Activated naive CD4-positive, alpha-beta T cell treated with anti-CD3 and anti-CD28 coated beads, Interleukin-2, amount 50 U/mL, for 16 hours (primary cell): ENCODE results near the gene NHSL2.
"Not testable (repeated sequence)": the region's sequence is repeated elsewhere in the genome, so short reads cannot be mapped to it uniquely, and the experiment has no call there.

ENCODE experiments used
- DNase-seq: peaks from one replicate; pipeline ENCODE4 v3.0.0-alpha.2; 2020

NHSL2 gene

GRCh38 chrX:72137846-72138495 lies 227.3 kb downstream of the NHSL2 start:
- no peak for DNase-seq

GRCh38 chrX:72139538-72139937 lies 228.9 kb downstream of the NHSL2 start:
- no peak for DNase-seq

- DNase-seq, result no peak
These were observed 230.8 kb downstream of the NHSL2 start for GRCh38 chrX:72141372-72142004.

- no peak for DNase-seq
These were observed 231.6 kb downstream of the NHSL2 start for GRCh38 chrX:72142094-72142793.

GRCh38 chrX:72142794-72143608 lies 232.4 kb downstream of the NHSL2 start:
- DNase-seq, result no peak

GRCh38 chrX:72143609-72143907 lies 232.9 kb downstream of the NHSL2 start:
- no peak for DNase-seq

- no peak for DNase-seq
These were observed 234.5 kb downstream of the NHSL2 start for GRCh38 chrX:72145181-72145580.

GRCh38 chrX:72146527-72146926 lies 235.9 kb downstream of the NHSL2 start:
- DNase-seq, result no peak

GRCh38 chrX:72158773-72159172 lies 248.1 kb downstream of the NHSL2 start:
- no peak for DNase-seq

GRCh38 chrX:72159769-72160168 lies 249.1 kb downstream of the NHSL2 start:
- DNase-seq, result no peak

GRCh38 chrX:72165551-72165950 lies 254.9 kb downstream of the NHSL2 start:
- DNase-seq, result no peak

GRCh38 chrX:72169008-72169728 lies 258.5 kb downstream of the NHSL2 start:
- peak; percentile 17 for DNase-seq

GRCh38 chrX:72176289-72176688 lies 265.6 kb downstream of the NHSL2 start:
- DNase-seq, result not testable (repeated sequence)

GRCh38 chrX:72176981-72177380 lies 266.3 kb downstream of the NHSL2 start:
- no peak for DNase-seq

GRCh38 chrX:72180539-72180938 lies 269.9 kb downstream of the NHSL2 start:
- DNase-seq, result no peak

- DNase-seq, result peak; percentile 84
These were observed 270.8 kb downstream of the NHSL2 start, which contains the start of gene PIN4 for GRCh38 chrX:72181178-72182125. PIN4 (plus strand) TSS chrX:72181757; CDS start chrX:72181786, 29 bp downstream.

GRCh38 chrX:72182924-72183323 lies 272.3 kb downstream of the NHSL2 start:
- DNase-seq, result no peak

GRCh38 chrX:72201836-72202536 lies 291.3 kb downstream of the NHSL2 start:
- DNase-seq, result no peak
